NCI-H1694 (cell line): ENCODE results near the gene MSANTD2.

Experiments used
- DNase-seq: peaks from one replicate; lab custom pipeline; 2025; lab: John Stamatoyannopoulos, UW

MSANTD2 gene

DNA sequence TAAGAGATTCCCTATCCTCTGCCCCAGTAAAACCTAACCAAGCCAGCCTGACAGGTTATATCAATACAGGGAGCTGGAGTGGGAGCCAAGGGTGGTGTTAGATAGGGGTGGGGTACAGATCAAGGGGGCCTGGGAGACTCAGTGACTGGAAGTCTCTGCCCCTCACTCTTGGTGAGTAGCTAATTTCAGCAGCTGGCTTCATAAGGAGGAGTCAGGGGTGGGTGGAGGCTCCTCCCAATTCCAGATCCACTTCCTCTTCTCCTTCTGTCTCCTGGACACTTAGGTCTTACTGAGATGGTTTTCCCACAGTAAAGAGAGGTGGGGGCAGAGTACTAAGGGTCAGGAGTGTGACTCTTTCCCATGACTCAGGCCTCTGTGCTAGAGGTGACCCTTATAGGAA is 47.0 kb downstream of the MSANTD2 start:
- no peak for DNase-seq

DNA sequence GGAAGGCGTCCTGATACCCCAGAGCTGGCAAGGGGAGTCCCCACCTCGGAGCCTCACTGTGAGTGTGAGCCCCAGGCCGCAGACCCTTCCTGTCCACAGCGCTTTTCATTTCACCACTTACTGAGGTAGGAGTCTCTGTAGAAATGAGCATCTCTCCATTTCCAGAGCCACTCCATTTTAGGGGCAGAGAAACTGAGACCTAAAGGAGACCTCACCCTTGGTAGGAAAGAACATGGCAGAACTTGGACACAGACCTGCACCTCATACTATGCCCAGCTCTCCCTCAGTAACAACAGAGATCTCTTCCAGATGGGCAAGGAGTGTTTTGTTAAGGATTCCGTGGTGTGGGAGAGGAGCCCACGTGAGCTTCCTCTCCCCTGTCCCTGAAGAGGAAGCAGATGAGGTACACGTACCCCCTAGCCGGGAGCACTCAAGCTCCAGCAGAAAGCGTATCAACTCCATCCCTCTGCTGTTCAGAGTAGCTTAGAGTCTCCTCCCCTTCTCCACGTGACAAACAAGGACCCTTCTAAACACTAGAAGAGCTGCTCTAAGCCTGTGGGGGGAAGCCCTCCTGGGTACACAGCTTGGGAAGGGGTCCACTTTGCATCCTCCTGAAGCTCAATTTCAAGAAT is 47.6 kb downstream of the MSANTD2 start:
- DNase-seq, result no peak

DNA sequence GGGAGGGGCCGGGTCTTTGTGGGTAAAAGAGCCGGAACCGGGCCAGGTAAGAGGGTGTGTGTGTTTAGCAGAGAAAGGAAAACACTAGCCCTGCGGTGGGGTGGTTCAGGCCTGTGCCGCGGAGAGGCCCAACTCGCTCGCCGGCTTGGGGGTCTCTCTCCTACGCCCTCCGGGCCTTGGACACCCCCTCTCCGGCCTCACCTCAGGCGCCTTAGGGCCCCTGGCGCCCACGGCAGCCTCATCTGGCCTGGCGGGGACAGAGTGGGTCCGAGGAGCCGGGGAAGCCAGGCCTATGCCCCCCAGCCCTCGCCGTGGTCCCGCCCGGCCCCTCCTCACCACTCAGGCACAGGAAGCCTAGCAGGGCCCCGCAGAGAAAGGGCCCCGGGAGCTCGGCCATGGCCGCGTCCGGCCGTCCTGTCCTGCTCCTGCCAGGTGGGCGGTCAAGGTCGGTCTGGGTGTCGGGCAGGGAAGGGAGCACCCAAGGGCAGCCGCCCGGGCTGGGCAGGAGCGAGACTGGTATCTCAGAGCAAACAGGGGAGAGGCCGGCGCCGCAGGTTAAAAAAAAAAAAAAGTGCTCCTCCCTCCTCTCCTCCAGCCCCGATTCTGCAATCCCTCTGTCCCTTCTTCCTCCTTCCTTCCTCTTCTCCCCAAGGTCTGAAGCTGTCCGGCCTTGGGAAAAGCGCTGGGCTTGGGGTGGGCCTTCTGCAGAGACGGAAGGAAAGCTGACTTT is 48.3 kb downstream of the MSANTD2 start, which contains the start of gene VSIG2:
Gene VSIG2 (minus strand): TSS at position 515 of the 730 bp plus-strand sequence. CDS start 118 bp downstream, at position 397.
- DNase-seq, result no peak

DNA sequence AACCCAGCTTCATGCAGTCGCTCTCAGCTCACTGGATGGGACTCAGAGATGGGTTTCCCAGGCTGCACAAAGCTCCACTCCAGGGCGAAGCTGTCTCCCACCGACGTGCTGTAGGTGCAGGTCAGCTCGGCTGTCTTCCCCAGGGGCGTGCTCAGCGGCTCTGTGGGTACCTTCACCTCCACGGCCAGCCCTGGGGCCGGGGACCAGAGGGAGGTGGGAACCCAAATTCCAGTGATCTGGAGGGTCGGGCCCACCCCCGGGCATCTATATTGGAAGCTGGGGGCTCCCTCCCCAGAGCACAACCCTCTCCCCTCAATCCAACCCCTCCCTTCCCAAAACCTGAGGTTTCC is 48.8 kb downstream of the MSANTD2 start:
- DNase-seq, result no peak

DNA sequence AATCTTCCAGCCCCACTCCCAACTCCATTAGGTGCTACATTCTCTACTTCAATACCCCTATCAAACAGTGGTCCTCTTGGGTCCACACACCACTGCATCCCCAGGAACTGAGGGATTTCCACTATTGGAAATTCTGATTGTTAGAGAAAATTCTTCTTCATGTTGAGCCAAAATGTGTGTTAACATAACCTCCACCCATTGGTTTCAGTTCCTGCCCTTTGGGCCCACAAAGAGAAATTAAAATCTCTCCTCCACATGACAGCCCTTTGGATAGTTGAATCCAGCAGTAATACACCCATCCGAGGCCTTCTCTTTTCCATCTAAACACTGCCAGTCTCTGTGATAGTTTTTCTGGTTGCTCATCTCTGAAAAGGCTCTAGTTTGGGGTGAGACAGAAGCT is 50.3 kb downstream of the MSANTD2 start:
- DNase-seq, result no peak

DNA sequence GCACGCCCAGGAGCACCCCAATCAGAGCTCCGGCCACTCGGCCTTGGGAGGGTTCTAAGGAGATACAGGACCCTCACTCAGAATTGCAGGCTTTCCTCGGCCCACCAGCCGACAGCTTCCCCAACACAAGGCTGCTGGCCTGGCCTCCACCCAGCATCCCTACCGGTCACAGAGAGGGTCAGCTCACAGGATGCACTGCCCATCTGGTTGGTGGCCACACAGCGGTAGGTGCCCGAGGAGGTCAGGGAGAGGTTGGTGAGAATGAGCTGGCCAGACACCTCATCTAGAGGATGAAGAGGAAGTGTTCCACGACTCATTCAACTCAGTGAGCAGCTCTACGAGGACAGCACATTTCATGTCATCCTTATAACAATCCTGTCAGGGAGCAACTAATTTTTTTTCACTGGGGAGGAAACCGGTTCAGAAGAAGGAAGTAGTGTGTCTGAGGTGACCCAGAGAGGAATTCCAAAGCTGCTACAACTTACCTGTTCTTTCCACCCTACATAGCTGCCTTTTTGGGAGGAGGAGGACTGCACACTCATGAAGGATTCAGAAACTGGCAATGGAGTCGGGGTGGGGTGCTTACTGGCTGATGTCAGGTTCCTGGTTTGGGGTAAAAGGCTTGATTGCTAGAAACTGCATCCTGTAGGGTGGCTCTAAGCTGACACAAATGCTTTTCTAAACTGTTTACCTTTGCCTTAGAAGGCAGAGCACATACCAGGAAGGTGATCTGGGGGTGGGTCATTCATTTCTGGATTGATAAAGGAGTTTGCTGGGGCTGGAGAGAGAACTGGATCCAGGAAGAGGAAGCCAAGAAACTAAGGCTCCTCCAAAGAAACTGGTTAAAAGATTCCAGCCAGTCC is 51.5 kb downstream of the MSANTD2 start:
- no peak for DNase-seq

DNA sequence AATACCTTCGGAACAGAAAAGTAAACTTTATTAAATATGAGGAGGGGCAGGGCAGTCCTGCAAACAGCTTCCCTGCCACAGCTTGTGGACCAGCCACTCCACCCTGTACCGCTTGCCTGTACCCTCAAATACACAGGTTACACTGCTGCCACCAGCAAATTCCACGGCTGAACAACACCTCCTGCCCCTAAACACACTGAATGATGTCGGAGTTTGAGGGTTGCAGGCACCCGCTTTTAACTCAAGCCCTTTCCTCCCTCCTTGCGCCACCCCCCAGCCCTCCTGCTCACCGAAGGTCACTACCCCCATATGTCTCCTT is 52.1 kb downstream of the MSANTD2 start:
- no peak for DNase-seq

DNA sequence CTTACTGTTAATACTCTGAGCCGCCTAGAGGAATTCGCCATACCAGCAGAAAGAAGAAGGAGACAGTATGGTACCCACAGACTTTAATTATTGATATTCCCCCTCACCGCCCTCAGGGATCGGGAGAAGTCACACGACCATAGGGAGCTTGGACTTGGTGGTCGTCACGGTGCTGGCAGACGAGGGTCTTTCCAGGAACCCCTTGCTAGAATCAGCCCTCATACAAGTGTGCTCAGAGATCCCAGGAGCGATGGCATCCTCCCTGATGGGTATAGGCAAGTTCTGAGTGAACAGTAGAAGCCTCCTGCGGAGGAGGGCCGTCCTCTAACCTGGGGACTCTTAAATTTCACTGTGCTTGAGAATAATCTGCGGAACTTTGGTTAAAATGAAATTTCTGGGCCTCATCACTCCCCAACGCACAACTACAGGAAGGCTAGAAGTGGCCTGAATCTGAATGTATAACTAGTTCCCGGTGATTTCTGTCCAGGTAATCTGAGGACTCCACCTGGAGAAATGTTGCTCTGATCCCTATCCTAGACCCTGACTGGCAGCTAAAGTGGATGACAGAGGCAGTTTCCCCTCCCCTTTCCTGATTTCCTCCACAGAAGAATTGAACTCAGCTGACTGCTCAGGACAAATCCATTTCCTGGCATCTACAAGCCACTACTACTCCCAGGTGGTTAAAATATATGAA is 52.7 kb downstream of the MSANTD2 start:
- DNase-seq, result no peak

DNA sequence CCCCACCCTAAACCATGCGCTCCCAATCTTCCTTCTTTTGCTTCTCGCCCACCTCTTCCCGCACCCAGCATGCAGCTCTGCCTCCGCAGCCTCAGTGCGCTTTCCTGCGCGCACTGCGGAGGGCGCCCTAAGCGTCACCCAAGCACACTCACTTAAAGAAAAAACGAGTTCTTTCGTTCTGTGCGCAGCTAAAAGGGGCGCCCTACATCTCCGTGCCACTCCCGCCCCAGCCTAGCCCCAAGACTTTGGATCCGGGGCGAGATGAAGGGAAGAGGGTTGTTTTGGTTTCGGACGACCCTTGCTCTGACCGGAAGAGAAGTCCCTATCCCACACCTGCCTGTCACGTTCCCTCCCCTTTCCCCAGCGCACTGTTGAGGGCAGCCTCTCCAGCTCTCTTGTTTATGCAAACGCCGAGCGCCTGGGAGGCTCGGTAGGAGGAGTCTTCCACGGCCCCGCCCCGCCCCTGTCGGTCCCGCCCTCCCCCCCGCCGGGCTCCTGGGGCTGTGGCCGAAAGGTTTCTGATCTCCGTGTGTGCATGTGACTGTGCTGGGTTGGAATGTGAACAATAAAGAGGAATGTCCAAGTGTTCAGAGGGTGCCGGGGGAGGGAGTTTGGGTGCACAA is 53.5 kb downstream of the MSANTD2 start:
- DNase-seq, result no peak

DNA sequence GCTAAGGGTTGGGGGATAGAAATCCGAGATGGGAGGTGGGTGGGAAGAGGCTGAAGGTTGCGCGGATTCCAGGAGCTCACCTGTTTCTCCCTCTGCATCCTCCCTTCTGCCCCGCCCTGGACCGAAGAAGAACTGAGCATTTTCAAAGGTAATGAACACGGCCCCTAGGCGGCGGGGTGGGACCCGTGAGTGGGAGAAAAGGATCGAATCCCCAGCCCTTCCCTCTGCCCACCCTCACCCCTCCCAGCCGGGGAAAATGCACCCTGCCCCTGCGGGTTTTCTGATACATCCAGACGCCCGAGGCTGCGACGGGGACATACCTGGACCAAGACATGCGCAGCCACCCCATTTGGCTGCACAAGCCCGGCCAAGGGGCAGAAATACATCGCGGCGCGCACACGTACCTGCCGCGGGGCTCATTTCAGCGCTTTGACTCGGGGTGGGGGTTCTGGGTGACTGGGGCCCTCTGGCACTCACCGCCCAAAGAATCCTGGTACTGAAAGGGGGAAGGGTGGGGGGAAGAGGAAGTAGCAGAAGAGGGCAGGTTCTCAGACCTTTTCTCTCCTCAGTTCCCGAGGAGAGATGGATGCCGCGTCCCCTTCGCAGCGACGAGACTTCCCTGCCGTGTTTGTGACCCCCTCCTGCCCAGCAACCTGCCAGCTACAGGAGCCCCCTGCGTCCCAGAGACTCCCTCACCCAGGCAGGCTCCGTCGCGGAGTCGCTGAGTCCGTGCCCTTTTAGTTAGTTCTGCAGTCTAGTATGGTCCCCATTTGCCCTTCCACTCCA is 54.2 kb downstream of the MSANTD2 start:
- DNase-seq, result no peak

DNA sequence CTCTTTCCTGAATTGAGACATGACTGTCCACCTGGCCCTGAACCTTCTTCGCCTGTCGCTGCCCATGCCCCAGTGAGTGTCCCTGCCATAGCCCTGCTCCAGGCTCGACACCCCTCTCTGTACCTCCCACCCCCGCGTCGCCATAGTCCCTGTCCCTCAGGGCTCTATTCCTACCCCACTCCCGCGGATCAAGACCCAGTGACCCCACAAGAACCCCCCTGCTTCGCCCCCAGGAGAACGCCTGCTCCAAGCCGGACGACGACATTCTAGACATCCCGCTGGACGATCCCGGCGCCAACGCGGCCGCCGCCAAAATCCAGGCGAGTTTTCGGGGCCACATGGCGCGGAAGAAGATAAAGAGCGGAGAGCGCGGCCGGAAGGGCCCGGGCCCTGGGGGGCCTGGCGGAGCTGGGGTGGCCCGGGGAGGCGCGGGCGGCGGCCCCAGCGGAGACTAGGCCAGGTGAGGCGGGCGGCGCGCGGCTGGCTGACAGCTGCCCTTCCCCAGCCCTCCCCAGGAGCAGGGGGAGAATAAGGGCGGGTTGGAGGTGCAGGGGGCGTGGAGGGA is 54.9 kb downstream of the MSANTD2 start:
- DNase-seq, result no peak

DNA sequence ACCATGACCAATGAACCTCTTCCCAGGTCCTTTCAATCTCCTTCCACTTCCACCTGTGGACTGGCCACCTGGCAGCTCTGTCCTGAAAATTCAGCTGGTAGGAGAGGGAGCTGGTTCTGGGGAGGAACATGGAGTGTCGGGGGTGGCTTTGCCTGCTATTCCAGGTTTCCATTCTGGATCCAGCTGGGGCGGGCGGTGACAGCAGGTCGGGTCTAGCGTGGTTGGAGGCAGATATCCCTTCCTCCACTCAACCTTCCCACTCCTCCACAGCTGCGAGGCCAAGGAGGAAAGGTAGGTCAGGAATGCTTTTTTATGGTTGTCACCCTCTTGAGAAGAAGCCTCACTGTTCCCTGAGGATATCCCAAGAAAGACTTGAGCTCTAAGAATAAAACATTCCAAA is 57.2 kb downstream of the MSANTD2 start:
- DNase-seq, result no peak

DNA sequence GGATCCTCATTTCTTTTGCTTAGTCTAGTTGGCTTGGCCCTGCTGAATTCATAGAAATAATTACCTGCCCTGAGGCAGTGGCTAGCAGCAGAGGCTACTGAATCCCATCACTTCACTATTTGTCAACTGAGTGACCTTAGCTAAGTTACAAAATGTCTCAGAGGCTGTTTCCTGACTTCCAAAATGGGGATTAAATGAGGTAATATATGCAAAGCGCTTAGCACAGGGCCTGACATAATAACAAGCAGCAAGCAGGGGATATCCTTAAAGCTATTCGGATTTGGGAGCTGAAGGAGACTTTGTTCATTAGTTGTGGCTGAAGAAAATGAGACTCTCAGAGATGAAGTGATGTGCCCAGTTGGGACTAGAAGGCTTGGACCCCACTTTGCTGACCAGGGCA is 57.7 kb downstream of the MSANTD2 start:
- DNase-seq, result no peak

DNA sequence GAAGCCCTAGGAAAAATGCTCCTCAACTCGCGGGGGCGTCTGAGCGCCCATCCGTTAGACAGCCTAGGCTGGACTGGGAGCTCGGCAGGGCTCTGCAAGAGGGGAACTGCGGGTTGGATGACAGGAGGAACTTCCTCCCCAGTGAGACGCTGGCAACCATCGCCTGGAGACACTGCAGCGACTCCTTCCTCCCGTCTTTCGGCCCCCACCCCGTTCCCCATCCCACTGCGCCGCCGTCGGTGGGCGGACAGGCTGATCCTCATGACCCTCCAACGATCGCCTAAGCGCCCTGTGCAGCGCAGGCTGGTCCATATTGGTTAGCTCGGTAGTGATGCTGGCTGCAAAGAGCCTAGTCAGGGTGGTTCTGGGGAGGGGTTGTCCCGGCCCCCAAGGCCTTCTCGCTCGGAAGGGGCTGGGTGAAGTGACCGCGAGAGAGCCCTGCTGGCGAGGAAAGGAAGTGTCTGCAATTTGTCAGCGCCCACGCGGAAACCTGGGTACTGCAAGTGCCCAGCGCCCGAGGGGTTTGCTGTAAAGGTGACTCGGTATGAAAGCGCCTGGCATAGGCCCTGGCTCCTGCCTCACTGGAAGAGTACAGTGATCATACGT is 59.8 kb downstream of the MSANTD2 start:
- DNase-seq, result no peak

DNA sequence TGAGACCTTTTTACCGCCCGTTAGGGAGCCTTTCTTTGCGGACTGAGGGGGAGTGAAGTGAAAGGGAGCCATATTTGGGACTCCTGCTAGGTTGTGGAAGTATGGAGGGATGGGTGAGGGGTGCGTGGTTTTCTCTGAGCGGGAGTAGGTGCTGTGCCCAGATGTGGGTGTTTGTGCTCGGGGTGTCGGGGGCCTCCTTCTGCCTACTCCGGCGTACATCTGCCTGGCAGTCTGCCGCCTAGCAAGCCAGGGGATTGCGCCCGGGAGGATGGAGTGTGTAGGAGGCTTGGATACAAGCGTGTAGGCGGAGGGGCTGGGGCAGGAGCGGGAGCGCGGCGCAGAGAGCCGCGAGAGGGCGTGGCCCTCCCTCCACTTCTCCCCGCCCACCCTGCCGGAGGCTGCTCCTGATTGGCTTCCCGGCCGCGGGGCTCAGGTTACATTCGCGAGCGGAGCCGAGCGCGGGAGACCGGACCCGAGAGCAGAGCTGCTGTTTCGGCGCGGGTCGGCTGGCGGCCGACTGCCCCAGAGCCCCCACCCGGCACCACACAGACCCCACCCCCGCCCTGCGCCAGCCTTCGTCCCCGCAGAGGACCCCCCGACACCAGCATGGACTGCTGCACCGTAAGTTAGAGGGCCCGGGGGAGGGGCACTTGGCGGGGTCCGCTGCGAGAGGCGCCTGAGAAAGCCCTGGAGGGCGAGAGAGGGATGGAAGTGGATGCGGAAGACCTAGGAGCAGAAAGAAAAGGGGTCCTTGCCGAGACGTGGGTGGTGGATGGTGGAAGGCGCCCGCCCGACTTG is 60.5 kb downstream of the MSANTD2 start, which contains the start of gene NRGN:
Gene NRGN (plus strand): TSS at position 464 of the 798 bp plus-strand sequence. CDS start 143 bp downstream, at position 607.
- peak; percentile 23 for DNase-seq

DNA sequence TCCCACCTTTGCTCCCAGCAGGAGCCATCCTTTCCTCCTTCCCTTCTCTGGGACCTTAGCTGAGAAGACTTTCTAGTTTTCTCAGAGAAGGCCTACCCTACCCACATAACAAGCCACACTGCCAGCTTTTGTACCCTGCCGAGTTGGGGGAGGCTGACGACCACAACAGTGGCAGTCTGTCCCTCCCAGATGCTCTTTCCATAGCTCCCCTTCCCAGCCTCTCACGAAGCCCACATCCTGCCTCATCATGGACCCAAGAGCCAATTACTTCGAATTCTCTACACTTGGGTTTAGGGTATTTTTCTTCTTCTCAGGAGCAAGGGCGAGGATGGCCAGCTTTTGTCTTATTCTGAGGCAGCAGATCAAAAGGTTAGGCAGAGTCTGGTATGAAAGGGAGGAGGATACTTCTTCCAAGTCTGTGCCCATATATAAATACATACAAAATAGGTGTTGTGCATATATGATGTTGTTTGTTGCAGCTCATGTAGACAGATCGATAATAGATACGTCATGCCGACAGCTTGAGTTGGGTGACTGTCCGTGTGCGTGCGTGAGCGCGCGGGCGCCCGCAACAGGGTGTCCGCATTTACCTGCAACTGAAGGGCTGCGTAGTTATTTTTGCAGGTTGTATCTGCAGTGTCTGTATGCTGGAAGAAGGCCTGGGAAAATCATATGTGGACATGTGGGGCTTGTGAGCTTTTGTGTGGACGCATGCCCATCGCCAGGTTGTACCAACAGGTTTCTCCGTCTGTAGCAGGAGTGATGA is 61.3 kb downstream of the MSANTD2 start:
- DNase-seq, result no peak

DNA sequence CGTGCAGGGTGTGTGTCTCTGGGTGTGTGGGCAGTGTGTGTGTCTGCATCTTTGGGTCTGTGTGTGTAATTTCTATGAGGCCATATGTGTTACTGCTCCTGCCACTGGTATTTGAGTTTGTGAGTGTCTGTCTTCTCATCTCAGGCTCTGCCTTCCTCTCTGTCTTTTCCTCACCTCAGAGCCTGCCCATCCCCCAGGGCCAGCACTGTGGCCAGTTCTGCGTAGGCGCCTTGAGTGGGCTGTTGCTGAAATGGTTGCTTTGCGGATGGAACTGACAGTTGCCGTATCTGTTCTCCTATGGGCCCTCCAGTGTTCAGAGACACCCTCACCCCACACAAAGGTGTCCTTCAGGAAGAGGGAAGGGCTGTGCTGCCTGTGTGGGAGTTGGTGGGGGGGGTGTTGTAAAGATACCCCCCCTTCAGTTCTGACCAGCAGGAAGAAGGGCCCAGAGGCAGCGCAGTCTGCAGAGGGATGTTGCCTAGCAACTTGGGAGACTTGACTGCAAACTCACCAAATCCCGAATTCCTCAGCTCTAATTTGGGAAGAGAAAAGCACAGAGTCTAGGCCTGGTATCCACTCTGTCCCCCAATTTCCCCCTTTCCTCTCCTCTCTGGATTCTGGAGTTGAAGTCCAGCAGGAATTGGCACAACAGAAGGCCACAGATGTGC is 62.4 kb downstream of the MSANTD2 start:
- DNase-seq, result no peak

DNA sequence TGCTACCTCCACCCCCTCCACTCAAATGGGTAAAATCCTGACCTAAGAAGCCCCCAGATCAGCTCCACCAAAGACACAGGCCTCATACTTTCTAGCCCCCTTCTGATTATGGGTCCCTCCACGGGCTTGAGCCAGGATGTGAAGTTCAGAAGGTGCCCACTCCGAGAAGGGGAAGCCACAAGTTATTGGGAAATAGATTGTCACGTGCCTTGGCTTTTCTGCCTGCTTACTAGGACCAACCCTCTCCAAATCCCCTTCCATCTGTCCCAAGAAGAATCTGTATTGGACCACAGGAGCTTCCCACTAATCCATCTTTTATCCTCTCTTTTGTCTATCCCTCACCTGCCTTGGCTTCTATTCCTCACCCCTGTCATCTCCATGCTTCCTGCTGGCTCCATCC is 63.5 kb downstream of the MSANTD2 start:
- DNase-seq, result no peak
